Endodermal cell (in vitro differentiated cells): ENCODE results near the gene GMPPB. TPM values are rescaled to one million over a fixed set of nuclear protein-coding genes. Genes with fewer than 3 reads are reported as not detected.

Source experiments
- DNase-seq: peaks from one replicate; pipeline ENCODE4 v3.0.0-alpha.2; 2017
- H3K27ac ChIP-seq: 2 replicates; pipeline ENCODE4 v1.5.1; 2013; ENCODE audit warnings: mild to moderate bottlenecking, low read depth, low read length, moderate library complexity
- H3K27me3 ChIP-seq: 2 replicates; pipeline ENCODE4 v1.6.1; 2013; ENCODE audit warnings: mild to moderate bottlenecking, low read length, moderate library complexity; ENCODE audit not compliant: insufficient read depth, control insufficient read depth, poor library complexity, severe bottlenecking
- H3K36me3 ChIP-seq: 2 replicates; pipeline ENCODE4 v1.7.0; 2013; ENCODE audit warnings: mild to moderate bottlenecking, low read length, moderate library complexity; ENCODE audit not compliant: control insufficient read depth, insufficient read depth
- H3K4me1 ChIP-seq: one replicate; pipeline ENCODE4 v1.7.0; 2013; ENCODE audit warnings: low read length; ENCODE audit not compliant: control insufficient read depth, insufficient read depth
- H3K4me3 ChIP-seq: 2 replicates; pipeline ENCODE4 v1.5.1; 2013; ENCODE audit warnings: mild to moderate bottlenecking, low read length, moderate library complexity
- H3K9ac ChIP-seq: 2 replicates; pipeline ENCODE4 v1.6.1; 2013; ENCODE audit warnings: mild to moderate bottlenecking, low read length, moderate library complexity; ENCODE audit not compliant: poor library complexity, severe bottlenecking; ENCODE audit errors: extremely low read depth
- H3K9me3 ChIP-seq: 2 replicates; pipeline ENCODE4 v1.6.1; 2013; ENCODE audit warnings: mild to moderate bottlenecking, low read length, moderate library complexity; ENCODE audit not compliant: control insufficient read depth
- H3K27ac Mint-ChIP-seq: 2 replicates; pipeline ENCODE4 v1.8.0; 2020; ENCODE audit warnings: mixed read lengths
- H3K27me3 Mint-ChIP-seq: 2 replicates; pipeline ENCODE4 v1.8.0; 2021; ENCODE audit warnings: mild to moderate bottlenecking, mixed read lengths; ENCODE audit not compliant: insufficient read depth
- H3K36me3 Mint-ChIP-seq: 2 replicates; pipeline ENCODE4 v1.8.0; 2020; ENCODE audit warnings: low read depth, mixed read lengths
- H3K4me1 Mint-ChIP-seq: 2 replicates; pipeline ENCODE4 v1.8.0; 2020; ENCODE audit warnings: mixed read lengths
- H3K4me3 Mint-ChIP-seq: 2 replicates; pipeline ENCODE4 v1.8.0; 2020; ENCODE audit warnings: mild to moderate bottlenecking, moderate library complexity, mixed read lengths
- H3K9me3 Mint-ChIP-seq: 2 replicates; pipeline ENCODE4 v1.8.0; 2020; ENCODE audit warnings: mild to moderate bottlenecking, mixed read lengths
- CTCF ChIP-seq: fragments of 200-600 bp; sonication (generic); conservative IDR thresholded peaks from 2 replicates; pipeline ENCODE4 v1.5.0; 2021; ENCODE audit warnings: antibody characterized with exemption, mild to moderate bottlenecking
- WGBS, 2 experiments: methylation state at CpG; one replicate each; pipeline versions ENCODE4 v1.1.5 to v1.1.7; 2013; ENCODE audit warnings: missing lambda C conversion rate in 2 of 2, mixed read lengths in 1 of 2; ENCODE audit not compliant: insufficient coverage in 1 of 2, insufficient read length in 1 of 2; 5-methylcytosine and 5-hydroxymethylcytosine counted together
- total RNA-seq, 2 donors: library from RNA; stranded (reverse); fragmentation: NEBNext Ultra II Directional in 1 of 2; extraction: Animal tissue kit (Norgen Biotek cat#: 25700) in 1 of 2; gene quantifications; 2 replicates in 1 of 2; 3 replicates in 1 of 2; pipeline ENCODE4 v1.2.1, GENCODE V29; 2021

The GMPPB gene
- total RNA-seq, 2 donors from 2014 or later, result 35.5 to 38.2 TPM

GRCh38 chr3:49716169-49716568 lies 7.6 kb downstream of the GMPPB start:
- Histone ChIP-seq H3K9me3 (no peaks in the 10 kb centered on the region), H3K9ac (no peak overlapping the region), H3K4me1 (no peaks in the 10 kb centered on the region), H3K27ac (no peak overlapping the region), H3K36me3 (peaks cover 9% of the 10 kb centered on the region), H3K27me3 (no peaks in the 10 kb centered on the region), H3K4me3 (no peak overlapping the region)
- peak; percentile 34 for DNase-seq
- no peak for TF ChIP-seq CTCF
- Mint-ChIP-seq H3K27ac (no peak overlapping the region), H3K4me1 (peaks cover 10% of the 10 kb centered on the region), H3K27me3 (peaks cover 4% of the 10 kb centered on the region), H3K9me3 (no peaks in the 10 kb centered on the region), H3K36me3 (peaks cover 20% of the 10 kb centered on the region), H3K4me3 (no peak overlapping the region)
- WGBS, 2 experiments, result 92 to 100% methylated on average over 4 to 7 of the region's 7 CpGs

- no peak overlapping the region for H3K27ac ChIP-seq
- H3K4me3 Mint-ChIP-seq, result no peak overlapping the region
- peaks cover 15% of the 10 kb centered on the region for H3K36me3 Mint-ChIP-seq
- DNase-seq, result no peak
- H3K36me3 ChIP-seq, result peaks cover 4% of the 10 kb centered on the region
- no peak overlapping the region for H3K9ac ChIP-seq
- no peaks in the 10 kb centered on the region for H3K9me3 ChIP-seq
- no peak overlapping the region for H3K4me3 ChIP-seq
- 94 to 100% methylated on average over 10 to 13 of the region's 13 CpGs for WGBS, 2 experiments
- H3K4me1 Mint-ChIP-seq, result peaks cover 10% of the 10 kb centered on the region
- TF ChIP-seq CTCF, result no peak
- peaks cover 4% of the 10 kb centered on the region for H3K27me3 Mint-ChIP-seq
- H3K27ac Mint-ChIP-seq, result no peak overlapping the region
- no peaks in the 10 kb centered on the region for H3K27me3 ChIP-seq
- no peaks in the 10 kb centered on the region for H3K4me1 ChIP-seq
- H3K9me3 Mint-ChIP-seq, result no peaks in the 10 kb centered on the region
Observed at GRCh38 chr3:49715611-49716121, 8.1 kb downstream of the GMPPB start.

GRCh38 chr3:49714728-49715550 lies 8.8 kb downstream of the GMPPB start:
- no peak for DNase-seq
- H3K4me3 Mint-ChIP-seq, result no peak overlapping the region

More at GRCh38 chr3:49714728-49715550, 8.8 kb downstream of the GMPPB start:
- peaks cover 4% of the 10 kb centered on the region for H3K27me3 Mint-ChIP-seq
- peaks cover 10% of the 10 kb centered on the region for H3K4me1 Mint-ChIP-seq
- no peak overlapping the region for H3K27ac Mint-ChIP-seq
- no peaks in the 10 kb centered on the region for H3K9me3 ChIP-seq
- no peak for TF ChIP-seq CTCF
- H3K36me3 ChIP-seq, result no peaks in the 10 kb centered on the region
- H3K4me1 ChIP-seq, result no peaks in the 10 kb centered on the region
- WGBS, 2 experiments, result 88 to 96% methylated on average over 7 to 13 of the region's 13 CpGs
- no peak overlapping the region for H3K27ac ChIP-seq
- no peaks in the 10 kb centered on the region for H3K9me3 Mint-ChIP-seq
- H3K9ac ChIP-seq, result no peak overlapping the region
- no peak overlapping the region for H3K4me3 ChIP-seq
- no peaks in the 10 kb centered on the region for H3K27me3 ChIP-seq
- H3K36me3 Mint-ChIP-seq, result peaks cover 12% of the 10 kb centered on the region
